KG1 (cell line): ENCODE measurements around the gene NR2F6.
"Not testable (repeated sequence)": the region's sequence is repeated elsewhere in the genome, so short reads cannot be mapped to it uniquely, and the experiment has no call there.

Source experiments
- DNase-seq: peaks from one replicate; lab custom pipeline; 2025; lab: John Stamatoyannopoulos, UW

NR2F6 gene

DNA sequence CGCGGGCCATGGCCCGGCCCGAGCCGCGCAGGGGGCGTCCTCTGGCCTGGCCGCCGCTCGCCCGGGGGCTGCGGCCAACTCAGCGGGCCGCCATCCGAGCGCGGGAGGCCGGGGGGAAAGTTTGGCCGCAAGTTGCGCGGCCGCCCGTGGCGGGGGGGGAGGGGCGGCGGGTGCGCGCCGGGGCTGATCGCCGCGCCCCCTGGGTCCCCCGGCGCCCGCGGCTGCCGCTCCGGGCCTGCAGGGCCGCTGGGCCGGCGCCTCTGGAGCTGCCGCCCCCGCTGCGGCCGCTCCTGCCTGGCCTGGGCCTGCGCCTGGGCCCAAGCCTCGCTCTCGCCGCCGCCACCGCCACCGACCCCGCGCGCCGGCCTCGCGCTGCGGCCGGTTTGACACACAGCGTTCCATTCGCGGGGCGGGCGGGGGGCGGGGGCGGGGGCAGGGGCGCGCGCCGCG, at the start of gene NR2F6:
TSS of gene NR2F6 (minus strand) at position 385 of the 450 bp plus-strand sequence. CDS start 699 bp downstream, outside the sequence.
- DNase-seq: no peak

DNA sequence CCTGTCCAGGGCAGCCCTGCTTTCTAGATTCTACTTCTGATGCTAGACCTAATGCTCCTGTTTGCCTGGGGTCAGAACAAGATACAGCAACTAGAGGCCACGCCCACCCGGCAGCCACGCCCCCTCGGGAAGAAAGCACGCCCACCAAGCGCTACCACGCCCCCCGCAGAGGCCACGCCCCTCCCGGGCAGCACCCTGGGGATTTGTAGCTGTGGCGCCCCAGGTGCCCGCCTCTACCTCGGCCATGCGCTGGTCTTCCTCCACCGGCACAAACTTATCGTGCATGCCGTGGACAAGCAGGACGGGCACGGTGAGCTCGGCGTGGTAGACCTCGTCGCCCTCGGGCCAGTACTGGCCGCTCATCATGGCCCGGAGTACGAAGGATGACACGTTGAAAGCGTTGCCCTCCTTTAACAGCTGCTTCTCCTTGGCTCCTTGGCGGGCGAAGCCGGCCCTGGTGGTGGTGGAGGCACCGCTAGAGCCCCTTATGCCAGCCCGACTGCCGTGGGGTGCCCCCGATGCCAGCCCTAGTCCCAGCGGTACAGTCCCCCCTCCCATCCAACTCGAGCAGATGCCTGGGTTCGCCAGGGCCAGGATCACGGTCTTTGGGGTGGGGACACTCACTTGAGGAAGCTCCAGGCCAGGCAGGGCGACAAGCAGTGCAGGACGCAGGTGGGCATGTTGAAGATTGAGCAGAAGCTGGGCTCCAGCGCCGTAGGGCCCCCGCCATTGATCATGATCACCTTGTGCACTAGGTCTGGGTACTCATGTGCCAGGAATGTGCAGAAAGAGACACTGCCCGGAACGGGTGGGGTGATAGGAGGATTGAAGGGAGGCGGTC, 48.6 kb upstream of the NR2F6 start:
- no peak for DNase-seq

DNA sequence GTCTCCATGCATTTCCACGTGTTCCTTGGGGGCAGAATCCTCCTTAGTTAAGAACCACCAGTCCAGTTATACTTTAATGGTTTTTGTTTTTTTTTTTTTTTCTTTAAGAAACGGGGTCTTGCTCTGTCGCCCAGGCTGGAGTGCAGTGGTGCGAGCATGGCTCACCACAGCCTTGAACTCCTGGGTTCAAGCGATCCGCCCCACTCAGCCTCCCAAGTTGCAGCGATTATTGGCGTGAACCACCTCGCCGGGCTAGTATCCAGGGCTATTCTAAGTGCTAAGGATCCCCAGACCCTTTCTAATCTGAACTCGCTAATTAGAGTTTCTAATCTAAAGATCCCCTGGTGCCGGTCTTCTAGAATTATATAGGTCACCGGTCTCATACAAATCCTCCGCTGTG, 47.9 kb upstream of the NR2F6 start:
- DNase-seq: no peak

DNA sequence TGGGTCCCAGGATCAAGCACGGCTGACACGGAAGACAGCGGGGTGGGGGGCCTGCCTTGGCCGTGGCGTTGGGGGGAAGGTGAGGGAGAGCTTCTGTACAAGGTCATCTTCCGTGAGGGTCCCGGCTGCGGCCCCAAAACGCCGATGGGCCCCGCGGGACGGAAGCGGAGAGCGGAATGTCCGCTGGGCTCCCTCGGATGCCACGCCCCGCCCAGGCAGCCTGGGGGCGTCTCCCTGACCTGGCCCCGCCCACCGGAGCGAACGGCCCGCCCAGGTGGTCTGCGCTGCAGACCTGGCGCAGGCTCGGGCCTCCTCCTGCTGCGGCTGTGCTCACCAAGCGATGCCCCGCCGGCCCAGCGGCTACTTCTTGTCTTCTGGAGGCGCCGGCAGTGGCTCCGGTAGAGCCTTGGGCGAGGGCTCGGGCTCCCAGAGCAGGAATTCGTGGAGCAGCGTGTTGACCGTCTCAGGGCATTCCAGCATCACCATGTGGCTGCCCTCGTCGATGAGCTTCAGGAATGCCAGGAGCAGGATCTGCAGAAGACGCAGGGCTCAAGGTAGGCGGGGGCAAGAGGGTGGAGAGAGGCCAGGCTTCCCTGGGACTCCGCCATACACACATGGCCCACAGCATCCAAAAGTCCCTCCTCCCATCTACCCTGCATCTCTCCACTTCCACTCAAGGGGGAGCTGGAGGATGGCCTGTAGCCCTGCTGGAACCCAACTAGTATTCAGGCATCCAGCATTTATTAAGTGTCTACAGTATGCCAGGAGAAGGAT, 46.8 kb upstream of the NR2F6 start:
- DNase-seq: no peak

DNA sequence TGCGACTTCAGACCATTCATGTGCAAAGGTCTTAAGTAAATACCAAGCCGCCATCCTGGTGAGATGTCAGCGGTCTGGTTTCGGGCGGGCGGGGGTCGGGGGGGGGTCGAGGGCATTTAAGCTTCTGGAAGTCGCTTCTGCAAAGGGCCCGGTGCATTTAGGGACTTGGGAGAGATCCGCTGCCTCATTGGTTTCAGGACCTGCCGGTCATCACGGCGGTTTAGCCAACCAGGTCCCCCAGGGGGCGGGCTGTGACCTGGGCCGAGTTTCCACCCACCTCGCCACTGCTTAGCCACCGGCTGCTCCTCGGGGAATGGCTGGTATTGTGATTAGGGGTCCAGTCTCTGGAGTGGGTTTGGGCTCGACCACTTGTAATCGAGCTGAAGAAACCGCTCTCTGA, 43.8 kb upstream of the NR2F6 start:
- no peak for DNase-seq

DNA sequence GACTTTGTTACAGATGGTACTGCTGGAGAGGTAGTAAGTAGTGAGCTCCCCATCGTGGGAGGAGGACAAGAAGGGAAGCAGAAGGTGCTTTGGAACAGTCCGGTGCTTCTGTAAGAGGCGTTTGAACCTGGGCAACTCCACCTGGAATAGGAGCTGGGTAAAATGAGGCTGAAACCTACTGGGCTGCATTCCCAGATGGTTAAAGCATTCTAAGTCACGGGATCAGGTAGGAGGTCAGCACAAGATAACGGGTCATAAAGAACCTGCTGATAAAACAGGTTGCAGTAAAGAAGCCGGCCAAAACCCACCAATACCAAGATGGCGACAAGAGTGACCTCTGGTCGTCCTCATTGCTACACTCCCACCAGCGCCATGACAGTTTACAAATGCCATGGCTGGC, 41.0 kb upstream of the NR2F6 start:
- no peak for DNase-seq

DNA sequence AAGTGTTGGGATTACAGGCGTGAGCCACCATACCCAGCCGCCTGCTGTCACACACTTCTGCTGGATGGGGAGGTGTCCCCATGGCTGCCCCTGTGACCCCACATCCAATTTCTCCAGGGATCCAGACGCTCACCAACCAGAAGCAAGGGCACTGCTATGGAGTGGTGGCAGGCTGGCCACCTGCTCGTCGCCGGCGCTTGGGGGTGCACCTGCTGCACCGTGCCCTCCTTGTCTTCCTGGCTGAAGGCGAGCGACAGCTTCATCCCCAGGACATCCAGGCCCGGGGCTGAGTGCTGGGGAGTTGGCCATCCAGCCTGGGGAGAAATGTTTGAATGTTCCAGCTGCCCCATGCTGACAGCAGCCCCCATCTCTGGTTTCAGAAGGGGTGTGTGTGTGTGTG, 40.5 kb upstream of the NR2F6 start:
- no peak for DNase-seq

DNA sequence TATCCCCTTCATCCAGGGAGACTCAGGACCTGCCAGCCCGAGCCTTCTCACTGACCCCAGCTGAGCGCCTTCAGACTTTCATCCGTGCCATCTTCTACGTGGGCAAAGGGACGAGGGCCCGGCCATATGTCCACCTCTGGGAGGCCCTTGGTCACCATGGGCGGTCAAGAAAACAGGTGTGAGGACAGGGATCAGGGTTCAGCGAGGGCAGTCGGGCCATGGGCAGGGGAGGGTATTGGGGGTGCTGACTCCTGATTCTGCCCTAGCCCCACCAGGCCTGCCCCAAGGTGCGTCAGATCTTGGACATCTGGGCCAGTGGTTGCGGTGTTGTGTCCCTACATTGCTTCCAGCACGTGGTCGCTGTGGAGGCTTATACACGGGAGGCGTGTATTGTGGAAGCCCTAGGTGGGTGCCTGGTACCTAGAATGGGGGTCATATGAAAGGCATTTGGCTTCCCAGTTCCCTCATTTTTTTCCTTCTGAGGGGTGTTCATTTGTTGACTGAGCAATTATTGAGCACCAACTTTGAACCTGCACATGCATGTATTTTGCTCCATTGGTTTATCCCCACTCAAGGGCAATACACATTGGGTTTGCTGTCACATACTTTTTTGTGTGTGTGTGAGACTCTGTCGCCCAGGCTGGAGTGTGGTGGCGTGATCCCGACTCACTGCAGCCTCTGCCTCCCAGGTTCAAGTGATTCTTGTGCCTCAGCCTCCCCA, 39.9 kb upstream of the NR2F6 start:
- no peak for DNase-seq

DNA sequence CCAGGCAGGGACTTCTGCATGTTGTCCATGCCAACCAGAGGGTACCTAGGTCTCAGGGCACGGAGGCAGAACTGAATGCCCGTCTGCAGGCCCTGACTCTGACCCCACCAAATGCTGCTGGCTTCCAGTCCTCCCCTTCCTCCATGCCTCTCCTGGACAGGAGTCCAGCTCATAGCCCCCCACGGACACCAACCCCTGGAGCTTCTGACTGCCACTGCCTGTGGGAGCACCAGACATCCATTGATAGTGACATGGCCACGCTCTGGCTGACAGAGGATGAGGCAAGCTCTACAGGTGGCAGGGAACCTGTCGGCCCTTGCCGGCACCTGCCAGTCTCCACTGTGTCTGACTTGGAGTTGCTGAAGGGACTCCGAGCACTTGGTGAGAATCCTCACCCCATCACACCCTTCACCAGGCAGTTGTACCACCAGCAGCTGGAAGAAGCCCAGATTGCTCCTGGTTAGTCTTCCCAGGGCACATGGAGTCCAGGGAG, 37.8 kb upstream of the NR2F6 start:
- no peak for DNase-seq

DNA sequence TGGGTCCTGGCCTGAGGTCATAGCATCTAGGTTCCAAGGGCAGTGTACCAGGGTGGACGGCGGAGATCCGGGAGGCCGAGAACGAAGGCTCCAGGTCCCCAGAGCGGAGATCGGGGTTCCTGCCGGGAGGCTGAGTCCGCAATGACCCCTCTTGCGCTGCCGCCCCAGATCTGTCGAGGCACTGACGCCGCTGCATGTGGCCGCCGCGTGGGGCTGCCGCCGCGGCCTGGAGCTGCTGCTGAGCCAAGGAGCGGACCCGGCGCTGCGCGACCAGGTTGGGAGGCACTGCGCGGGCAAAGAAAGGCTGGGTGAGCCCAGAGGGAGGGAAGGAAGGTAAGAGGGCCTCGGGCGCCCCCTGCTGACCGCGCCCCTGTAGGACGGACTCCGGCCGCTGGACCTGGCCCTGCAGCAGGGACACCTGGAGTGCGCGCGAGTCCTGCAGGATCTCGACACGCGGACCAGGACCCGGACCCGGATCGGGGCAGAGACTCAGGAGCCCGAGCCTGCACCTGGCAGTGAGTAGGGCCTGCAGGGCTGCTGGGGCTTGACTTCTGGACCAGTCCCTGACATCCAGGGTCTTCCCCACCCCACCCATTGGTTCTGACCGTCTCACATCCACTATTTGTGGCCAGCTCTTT, 36.9 kb upstream of the NR2F6 start:
- DNase-seq: no peak

DNA sequence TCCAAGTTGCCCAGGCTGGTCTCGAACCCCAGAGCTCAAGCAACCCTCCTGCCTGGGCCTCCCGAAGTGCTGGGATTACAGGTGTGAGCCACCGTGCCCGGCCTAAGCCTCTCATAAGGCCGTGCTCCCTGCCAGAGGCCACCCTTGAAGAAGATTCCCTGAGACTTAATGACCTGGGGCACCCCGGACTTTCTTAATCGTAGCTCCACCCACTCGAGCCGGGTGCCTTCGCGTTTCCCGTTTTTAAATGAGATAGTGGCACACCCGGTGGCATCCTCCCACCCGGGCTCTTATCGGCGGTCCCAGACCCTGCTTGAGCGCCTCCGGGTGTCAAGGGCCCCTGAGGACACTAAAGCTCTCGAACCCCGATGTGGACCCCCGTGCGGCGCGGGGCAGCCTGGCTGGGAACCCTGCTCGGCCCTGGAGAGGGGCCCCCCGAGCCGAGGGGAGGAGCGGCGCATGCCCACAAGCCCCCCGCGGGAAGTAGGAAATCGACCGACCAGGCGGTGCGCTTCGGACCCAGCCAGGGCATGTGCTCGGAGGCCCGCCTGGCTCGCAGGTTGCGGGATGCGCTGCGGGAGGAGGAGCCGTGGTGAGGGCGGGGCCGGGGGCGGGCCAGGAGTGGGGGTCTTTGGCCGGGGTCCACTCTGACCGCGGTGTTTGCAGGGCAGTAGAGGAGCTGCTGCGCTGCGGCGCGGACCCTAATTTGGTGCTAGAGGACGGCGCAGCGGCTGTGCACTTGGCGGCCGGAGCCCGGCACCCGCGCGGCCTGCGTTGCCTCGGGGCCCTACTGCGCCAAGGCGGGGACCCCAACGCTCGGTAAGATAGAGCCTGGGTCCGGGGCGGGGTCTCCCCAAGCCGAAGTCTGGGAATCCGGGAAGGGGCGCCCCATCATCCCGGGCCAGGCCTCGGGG, 35.9 kb upstream of the NR2F6 start, which contains the start of gene ANKLE1:
TSS of gene ANKLE1 (plus strand) at position 511 of the 914 bp plus-strand sequence. CDS start at position 531, 20 bp downstream.
- DNase-seq: no peak

DNA sequence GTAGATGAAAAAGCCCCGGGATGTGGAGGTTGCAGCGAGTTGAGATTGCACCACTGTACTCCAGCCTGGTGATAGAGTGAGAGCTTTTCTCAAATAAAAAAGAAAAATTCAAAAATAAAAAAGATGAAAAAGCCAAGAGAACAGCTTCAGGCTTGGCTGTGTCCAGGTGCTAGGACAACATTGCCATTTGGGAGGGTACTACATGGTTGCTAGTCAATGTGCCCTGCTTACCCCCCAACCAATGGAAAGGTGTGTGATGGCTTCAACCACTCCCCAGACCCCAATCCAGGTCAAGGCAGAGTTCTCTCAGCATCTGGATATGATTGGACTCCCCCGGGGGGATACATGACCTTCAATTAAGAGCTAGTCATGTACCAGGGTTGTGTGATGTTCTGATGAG, 33.7 kb upstream of the NR2F6 start:
- DNase-seq: no peak

DNA sequence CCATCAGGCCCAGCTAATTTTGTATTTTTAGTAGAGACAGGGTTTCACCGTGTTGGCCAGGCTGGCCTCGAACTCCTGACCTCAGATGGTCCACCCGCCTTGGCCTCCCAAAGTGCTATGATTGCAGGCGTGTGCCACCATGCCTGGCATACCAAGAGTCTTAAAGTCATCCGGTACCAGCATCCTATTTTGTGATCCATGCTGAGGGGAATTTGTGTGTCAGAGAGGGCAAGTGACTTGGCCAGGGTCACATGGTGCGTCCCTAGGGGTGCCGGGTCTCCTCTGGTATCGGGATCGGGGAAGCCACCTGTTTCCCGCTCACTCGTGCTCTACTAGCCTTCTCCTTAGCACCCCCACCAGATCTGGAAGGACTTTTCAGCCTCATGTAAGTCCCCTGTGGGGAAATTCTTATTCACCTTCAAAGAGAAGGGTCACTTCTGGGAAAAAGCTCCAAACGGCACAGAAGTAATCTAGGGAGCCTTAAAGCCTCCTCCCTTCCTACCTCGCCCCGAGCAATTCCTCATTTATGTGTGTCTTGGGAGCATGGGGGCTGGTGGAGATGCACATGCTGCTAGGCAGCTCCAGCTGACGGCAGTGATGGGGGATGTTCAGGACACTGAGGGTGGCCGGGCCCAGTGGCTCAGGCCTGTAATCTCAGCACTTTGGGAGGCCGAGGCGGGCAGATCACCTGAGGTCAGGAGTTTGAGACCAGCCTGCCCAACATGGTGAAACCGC, 29.9 kb upstream of the NR2F6 start:
- no peak for DNase-seq

DNA sequence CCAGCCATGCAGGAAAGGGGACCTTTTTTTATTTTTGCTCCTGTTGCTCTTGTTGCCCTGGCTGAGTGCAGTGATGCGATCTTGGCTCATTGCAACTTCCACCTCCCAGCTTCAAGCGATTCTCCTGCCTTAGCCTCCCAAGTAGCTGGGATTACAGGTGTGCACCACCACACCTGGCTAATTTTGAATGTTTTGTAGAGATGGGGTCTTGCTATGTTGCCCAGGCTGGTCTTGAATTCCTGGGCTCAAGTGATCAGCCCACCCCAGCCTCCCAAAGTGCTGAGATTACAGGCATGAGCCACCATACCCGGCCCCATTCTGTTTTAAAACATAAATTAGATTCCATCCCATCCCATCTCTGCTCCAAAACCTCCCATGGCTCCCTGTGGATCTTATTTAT, 29.2 kb upstream of the NR2F6 start:
- DNase-seq: not testable (repeated sequence)

DNA sequence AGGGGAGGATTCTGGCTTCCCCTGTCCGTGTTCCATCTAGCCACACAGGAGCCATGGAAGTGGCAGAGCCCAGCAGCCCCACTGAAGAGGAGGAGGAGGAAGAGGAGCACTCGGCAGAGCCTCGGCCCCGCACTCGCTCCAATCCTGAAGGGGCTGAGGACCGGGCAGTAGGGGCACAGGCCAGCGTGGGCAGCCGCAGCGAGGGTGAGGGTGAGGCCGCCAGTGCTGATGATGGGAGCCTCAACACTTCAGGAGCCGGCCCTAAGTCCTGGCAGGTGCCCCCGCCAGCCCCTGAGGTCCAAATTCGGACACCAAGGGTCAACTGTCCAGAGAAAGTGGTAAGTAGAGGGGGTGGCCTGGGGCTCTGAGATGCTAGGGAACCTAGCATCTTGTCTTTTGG, 23.0 kb upstream of the NR2F6 start:
- no peak for DNase-seq

DNA sequence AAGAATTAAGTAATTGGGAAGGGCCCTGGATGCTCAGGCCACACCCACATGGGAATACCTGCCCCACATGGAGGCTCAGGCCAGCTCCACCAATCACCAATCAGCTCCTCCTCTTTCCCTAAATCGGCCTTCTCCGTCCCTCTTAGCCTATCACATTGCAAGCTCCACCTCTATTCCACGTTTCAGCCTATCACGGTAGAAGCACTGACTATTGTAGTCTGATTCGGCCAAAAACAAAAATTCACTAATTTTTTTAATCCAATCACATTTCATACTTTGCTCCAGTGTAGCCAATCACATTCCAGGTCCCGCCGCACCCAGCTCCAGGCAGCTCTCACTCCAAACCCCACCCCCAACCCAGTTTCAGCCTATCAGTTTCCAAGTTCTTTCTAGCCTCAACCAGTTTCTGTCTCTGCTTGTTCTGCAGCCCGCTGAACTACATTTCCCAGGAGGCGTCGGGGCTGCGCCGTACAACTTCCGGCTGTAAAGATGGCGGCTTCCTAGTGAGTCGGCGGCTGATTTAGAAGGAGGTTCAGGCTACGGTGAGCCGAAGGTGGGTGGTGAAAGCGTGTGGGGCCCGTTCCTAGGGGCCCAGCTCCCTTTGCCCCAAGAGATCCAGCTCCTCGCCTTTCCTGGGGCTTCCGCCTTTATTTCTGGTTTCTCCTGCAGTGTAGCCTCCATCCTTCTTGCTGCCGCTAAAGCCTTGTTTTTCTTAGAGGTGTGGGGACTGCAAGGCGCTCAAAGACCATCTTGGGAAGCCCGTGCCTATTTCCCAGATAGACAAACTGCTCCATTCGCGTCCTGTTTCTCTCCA, 21.5 kb upstream of the NR2F6 start, which contains the start of gene BABAM1:
TSS of gene BABAM1 (plus strand) at position 469 of the 814 bp plus-strand sequence. CDS start 1,364 bp downstream, outside the sequence.
- peak; percentile 99 for DNase-seq

DNA sequence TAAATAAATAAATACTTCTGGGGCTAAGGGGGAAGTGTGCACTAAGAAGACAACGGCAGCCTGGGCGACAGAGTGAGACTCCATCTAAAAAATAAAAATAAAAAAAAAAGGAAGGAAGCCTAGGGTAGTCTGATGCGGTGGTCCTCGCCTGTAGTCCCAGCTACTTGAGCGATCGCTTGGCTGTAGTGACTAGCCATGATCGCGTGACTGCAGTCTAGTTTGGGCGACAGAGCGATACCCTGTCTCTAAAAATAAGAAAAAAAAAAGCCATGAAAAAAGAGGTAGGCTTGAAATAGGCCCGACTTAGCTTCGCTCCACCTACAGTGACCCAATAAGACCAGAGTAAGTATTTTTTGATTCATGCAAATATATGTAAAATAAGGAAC, 20.9 kb upstream of the NR2F6 start:
- no peak for DNase-seq

DNA sequence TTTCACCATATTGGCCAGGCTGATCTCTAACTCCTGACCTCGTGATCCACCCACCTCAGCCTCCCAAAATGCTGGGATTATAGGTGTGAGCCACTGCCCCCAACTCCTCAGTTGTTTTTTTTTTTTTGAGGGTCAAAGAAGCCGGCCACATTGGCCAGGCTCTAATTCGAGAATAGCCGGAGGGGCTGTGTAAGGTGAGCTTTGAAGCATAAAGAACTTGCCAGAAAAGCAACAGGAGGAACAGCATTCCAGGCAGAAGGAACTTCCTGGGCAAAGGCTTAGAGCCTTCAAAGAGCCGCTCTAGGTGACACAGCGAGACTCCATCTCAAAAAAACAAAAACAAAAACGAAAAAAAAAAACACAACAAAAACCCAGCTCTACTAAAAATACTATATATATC, 20.3 kb upstream of the NR2F6 start:
- no peak for DNase-seq

DNA sequence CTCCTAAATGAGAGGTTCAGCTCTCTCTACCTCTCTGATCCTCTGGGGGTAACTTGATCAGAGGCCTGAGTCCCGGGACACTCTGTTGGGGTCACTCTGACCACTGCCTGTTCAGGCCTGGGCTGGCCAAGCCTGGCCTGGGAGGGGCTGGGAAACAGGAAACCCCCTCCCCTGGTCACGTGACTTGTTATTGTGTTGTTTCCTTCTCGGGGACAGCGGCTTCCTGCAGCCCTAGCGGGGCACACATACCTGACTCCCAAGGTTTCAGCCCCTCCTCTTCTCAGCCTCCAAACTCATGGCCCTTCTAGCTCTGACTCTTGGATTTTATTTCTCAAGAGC, 18.9 kb upstream of the NR2F6 start, which contains the start of gene USHBP1:
TSS of gene USHBP1 (minus strand) at position 105 of the 339 bp plus-strand sequence. CDS start 446 bp downstream, outside the sequence.
- DNase-seq: no peak
